Smooth muscle cell (in vitro differentiated cells): ENCODE results near the gene SLC51B. TPM values are rescaled to one million over a fixed set of nuclear protein-coding genes. Genes with fewer than 3 reads are reported as not detected.
"Not testable (repeated sequence)": the region's sequence is repeated elsewhere in the genome, so short reads cannot be mapped to it uniquely, and the experiment has no call there.

Experiments used
- DNase-seq: peaks from one replicate; lab custom pipeline; 2025; ENCODE audit not compliant: unreplicated experiment; lab: John Stamatoyannopoulos, UW
- H2AFZ ChIP-seq: fragments of 200-600 bp; sonication (generic); 2 replicates; pipeline ENCODE4 v1.6.0; 2016; ENCODE audit warnings: antibody characterized with exemption, low read depth, mild to moderate bottlenecking
- H3F3A ChIP-seq: fragments of 200-600 bp; sonication (generic); 2 replicates; pipeline ENCODE4 v1.6.0; 2017; ENCODE audit warnings: antibody characterized with exemption, low read depth
- H3K27ac ChIP-seq: fragments of 200-600 bp; sonication (generic); 2 replicates; pipeline ENCODE4 v1.5.1; 2016; ENCODE audit warnings: low read depth, mild to moderate bottlenecking
- H3K27me3 ChIP-seq: fragments of 200-600 bp; sonication (generic); 2 replicates; pipeline ENCODE4 v1.6.1; 2016; ENCODE audit warnings: low read depth, mild to moderate bottlenecking
- H3K36me3 ChIP-seq: fragments of 200-600 bp; sonication (generic); 2 replicates; pipeline ENCODE4 v1.5.1; 2016; ENCODE audit warnings: low read depth
- H3K4me1 ChIP-seq: fragments of 200-600 bp; sonication (generic); 2 replicates; pipeline ENCODE4 v1.5.1; 2016; ENCODE audit warnings: low read depth
- H3K4me2 ChIP-seq: fragments of 200-600 bp; sonication (generic); 2 replicates; pipeline ENCODE4 v1.6.0; 2016; ENCODE audit warnings: mild to moderate bottlenecking
- H3K4me3 ChIP-seq: fragments of 200-600 bp; sonication (generic); 2 replicates; pipeline ENCODE4 v1.5.1; 2016; ENCODE audit warnings: mild to moderate bottlenecking
- H3K79me2 ChIP-seq: fragments of 200-600 bp; sonication (generic); 2 replicates; pipeline ENCODE4 v1.6.0; 2016; ENCODE audit warnings: low read depth, mild to moderate bottlenecking
- H3K9ac ChIP-seq: fragments of 200-600 bp; sonication (generic); 2 replicates; pipeline ENCODE4 v1.6.0; 2016; ENCODE audit warnings: low read depth
- H3K9me3 ChIP-seq: fragments of 200-600 bp; sonication (generic); replicated peaks from 2 replicates; pipeline ENCODE4 v1.5.1; 2016; ENCODE audit warnings: low read depth
- H4K20me1 ChIP-seq: fragments of 200-600 bp; sonication (generic); 2 replicates; pipeline ENCODE4 v1.6.0; 2016; ENCODE audit warnings: low read depth
- whole genome bisulfite sequencing: methylation state at CpG from one replicate; pipeline ENCODE4 v1.1.7; 2016; ENCODE audit warnings: low lambda C conversion rate; 5-methylcytosine and 5-hydroxymethylcytosine counted together
- polyA plus RNA-seq: library from polyadenylated mRNA; unstranded; fragments of >200 nt; fragmentation: Nextera tagmentation; extraction: Ambion mirVana; gene quantifications from 2 replicates; pipeline ENCODE4 v1.2.1, GENCODE V29; 2016
- total RNA-seq: library from RNA; depleted of rRNA; stranded (reverse); fragments of >200 nt; gene quantifications from 2 replicates; pipeline ENCODE4 v1.2.3, GENCODE V29; 2014
- TF ChIP-seq, protein P1 (sequence below): fragments of 200-600 bp; sonication (generic); IDR thresholded peaks from 2 replicates; pipeline ENCODE4 v1.5.1; 2017; ENCODE audit warnings: borderline replicate concordance, mild to moderate bottlenecking, antibody characterized with exemption; ENCODE audit not compliant: insufficient read depth, poor library complexity, severe bottlenecking

The SLC51B gene
- total and polyA plus RNA-seq, 2 experiments from 2014 or later = not detected

DNA sequence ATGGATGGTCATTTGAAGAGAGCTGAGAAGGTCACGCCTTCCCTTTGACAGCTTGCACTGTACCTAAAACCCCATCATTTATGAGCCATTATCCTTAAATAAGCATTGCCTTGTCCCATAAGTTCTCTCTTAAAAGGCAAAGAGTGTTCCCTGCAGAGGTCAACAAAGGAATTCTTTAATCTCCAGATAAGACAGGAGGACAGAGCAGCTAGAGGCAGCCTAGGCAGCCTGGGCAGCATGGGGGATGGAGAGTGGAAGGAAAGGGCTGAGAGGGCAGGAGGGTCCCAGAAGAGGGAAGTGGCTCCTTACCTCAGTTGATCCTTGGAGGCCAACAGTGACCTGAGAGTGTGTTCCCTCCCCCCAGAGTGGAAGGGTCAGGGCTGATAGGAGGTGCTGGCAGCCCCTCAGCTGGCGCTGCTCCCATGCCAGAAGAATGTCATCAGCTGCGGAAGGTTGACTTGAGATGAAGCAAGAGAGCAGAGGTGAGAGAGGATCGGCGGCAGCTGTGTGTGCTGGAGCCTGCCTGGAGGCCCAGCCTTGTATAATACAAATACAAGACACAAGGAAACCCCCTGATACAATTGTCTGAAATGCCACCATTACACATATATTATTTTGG lies 44.1 kb downstream of the SLC51B start:
- WGBS = 95% methylated on average over 5 of the region's 5 CpGs
- H3K27ac ChIP-seq = no peak overlapping the region
- H2AFZ ChIP-seq = no peak overlapping the region
- H3F3A ChIP-seq = no peaks in the 10 kb centered on the region
- DNase-seq = no peak
- no peak overlapping the region for H3K4me2 ChIP-seq
- H3K36me3 ChIP-seq = no peaks in the 10 kb centered on the region
- TF ChIP-seq, protein P1, sequence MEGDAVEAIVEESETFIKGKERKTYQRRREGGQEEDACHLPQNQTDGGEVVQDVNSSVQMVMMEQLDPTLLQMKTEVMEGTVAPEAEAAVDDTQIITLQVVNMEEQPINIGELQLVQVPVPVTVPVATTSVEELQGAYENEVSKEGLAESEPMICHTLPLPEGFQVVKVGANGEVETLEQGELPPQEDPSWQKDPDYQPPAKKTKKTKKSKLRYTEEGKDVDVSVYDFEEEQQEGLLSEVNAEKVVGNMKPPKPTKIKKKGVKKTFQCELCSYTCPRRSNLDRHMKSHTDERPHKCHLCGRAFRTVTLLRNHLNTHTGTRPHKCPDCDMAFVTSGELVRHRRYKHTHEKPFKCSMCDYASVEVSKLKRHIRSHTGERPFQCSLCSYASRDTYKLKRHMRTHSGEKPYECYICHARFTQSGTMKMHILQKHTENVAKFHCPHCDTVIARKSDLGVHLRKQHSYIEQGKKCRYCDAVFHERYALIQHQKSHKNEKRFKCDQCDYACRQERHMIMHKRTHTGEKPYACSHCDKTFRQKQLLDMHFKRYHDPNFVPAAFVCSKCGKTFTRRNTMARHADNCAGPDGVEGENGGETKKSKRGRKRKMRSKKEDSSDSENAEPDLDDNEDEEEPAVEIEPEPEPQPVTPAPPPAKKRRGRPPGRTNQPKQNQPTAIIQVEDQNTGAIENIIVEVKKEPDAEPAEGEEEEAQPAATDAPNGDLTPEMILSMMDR = no peak
- H4K20me1 ChIP-seq = no peaks in the 10 kb centered on the region
- H3K9ac ChIP-seq = no peak overlapping the region
- no peaks in the 10 kb centered on the region for H3K27me3 ChIP-seq
- H3K9me3 ChIP-seq = no peaks in the 10 kb centered on the region
- H3K79me2 ChIP-seq = no peaks in the 10 kb centered on the region
- no peak overlapping the region for H3K4me3 ChIP-seq
- peaks cover 13% of the 10 kb centered on the region for H3K4me1 ChIP-seq

DNA sequence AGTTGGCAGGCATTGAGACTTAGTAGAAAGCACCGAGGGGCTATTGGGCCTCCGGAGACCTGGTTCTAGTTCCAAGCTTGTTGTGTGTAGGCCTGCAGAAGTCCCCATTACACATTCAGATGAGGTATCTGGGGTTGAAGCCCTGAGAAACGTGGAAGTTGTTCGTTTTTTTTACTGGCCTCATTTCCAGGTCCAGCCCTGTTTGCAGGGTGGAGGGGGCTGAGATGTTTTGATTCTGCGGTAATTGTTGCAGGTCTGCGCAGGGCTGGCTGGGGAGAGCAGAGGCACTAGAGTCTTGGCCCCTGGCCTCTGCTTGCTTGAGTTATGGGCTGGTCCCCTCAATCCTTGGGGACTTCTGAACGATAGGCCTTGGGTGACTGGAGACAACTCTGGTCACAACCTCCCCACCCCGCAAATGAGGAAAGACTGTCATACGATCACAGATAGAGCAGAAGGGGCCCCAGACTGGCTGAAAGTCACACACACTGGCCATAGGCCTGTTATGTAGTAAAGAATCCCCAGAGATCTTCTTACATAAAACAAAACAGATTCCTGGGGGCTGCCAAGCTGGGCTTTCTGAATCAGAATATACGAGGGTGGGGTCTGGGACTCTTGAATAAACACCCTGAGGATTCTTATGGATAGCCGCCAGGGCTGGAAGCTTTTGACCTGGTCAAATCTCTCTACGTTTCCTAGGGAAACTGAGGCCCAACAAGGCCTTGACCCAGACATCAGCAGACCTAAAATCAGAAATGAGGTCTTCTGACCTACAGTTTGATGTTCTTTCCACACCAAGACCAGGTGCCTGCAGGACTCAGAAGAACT lies 47.0 kb downstream of the SLC51B start:
- Histone ChIP-seq H4K20me1 (no peaks in the 10 kb centered on the region), H3K36me3 (no peaks in the 10 kb centered on the region), H3K27ac (no peak overlapping the region), H3K4me1 (peaks cover 9% of the 10 kb centered on the region), H3K27me3 (no peaks in the 10 kb centered on the region), H3K79me2 (no peaks in the 10 kb centered on the region), H3K9me3 (no peaks in the 10 kb centered on the region), H3K9ac (no peak overlapping the region), H3K4me3 (no peak overlapping the region), H2AFZ (no peak overlapping the region), H3F3A (no peaks in the 10 kb centered on the region), H3K4me2 (no peak overlapping the region)
- TF ChIP-seq, protein P1 = no peak
- 90% methylated on average over 12 of the region's 12 CpGs for WGBS
- DNase-seq = no peak

DNA sequence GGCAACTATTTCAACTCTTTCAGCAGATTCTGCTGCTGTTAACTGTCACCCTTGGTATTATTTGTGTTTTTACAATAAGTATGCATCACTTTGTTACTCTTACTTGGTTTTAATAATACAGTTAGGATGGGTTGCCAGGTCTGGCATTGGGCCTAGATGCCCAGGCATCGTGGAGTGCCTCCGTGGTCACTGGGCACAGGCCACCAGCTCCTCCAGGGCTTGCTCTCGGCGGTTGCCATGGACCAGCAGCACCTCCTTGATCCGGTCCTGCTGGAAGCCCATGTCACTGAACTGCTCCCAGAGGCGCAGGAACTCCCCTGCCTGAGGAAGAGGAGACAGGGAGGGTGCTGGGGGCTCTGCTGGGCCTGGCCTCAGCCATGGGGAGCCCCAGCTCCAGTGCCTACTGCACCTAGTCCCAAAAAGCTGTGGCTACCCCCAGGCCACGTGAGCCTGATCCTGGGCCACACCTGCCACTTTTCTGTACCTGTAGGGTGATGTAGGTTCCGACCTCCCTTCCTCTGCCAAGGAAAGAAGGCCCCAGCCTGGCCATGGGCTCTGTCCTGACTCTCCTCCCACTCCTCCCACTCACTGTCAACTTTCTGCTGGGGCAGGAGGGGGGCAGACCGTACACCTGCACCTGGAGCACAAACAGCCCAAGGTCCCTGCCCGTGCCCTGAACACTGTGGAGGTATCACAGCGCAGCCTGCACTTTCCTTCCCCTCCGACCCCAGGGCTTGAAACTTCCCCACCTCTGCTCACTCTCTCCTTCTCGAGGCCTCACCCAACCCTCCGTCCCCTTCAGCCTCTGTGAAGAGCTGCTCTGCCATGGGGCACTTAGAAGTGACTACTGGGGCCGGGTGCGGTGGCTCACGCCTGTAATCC lies 48.0 kb downstream of the SLC51B start:
- no peak overlapping the region for H3K27ac ChIP-seq
- H4K20me1 ChIP-seq = no peaks in the 10 kb centered on the region
- H3K9ac ChIP-seq = no peak overlapping the region
- no peak for DNase-seq
- H3K36me3 ChIP-seq = peaks cover under 1% of the 10 kb centered on the region
- H3K4me2 ChIP-seq = no peak overlapping the region
- no peaks in the 10 kb centered on the region for H3K79me2 ChIP-seq
- TF ChIP-seq, protein P1 = no peak
- H3K9me3 ChIP-seq = no peaks in the 10 kb centered on the region
- no peak overlapping the region for H3K4me3 ChIP-seq
- H3K27me3 ChIP-seq = no peaks in the 10 kb centered on the region
- H3F3A ChIP-seq = no peaks in the 10 kb centered on the region
- 98% methylated on average over 17 of the region's 17 CpGs for WGBS
- no peak overlapping the region for H2AFZ ChIP-seq
- peaks cover 9% of the 10 kb centered on the region for H3K4me1 ChIP-seq

DNA sequence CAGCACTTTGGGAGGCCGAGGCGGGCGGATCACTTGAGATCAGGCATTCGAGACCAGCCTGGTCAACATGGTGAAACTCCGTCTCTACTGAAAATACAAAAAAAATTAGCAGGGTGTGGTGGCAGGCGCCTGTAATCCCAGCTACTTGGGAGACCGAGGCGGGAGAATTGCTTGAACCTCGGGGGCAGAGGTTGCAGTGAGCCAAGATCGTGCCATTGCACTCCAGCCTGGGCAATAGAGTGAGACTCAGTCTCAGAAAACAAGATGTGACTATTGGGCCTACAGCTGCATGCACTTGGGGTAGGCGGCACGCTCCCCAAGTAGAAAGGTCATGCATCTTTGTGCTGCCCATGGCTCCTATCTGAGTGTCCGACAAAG lies 48.6 kb downstream of the SLC51B start:
- 98% methylated on average over 13 of the region's 13 CpGs for WGBS
- H3K4me1 ChIP-seq, H3K36me3 ChIP-seq: not testable (repeated sequence)

More for the DNA sequence above, 48.6 kb downstream of the SLC51B start:
- not testable (repeated sequence) for H3K27ac ChIP-seq, H2AFZ ChIP-seq, H4K20me1 ChIP-seq, DNase-seq, H3F3A ChIP-seq, H3K9me3 ChIP-seq, H3K9ac ChIP-seq, H3K4me2 ChIP-seq, H3K79me2 ChIP-seq, H3K4me3 ChIP-seq, H3K27me3 ChIP-seq
